SH-SY5Y (cell line): ENCODE data around the gene ATP8B4.

Experiments
- GATA2 ChIP-seq: IDR thresholded peaks from 2 replicates; pipeline ENCODE4 v1.6.1; 2011; ENCODE audit warnings: mild to moderate bottlenecking, low read depth, low read length
- GATA3 ChIP-seq: IDR thresholded peaks from 2 replicates; pipeline ENCODE4 v1.6.1; 2011; ENCODE audit warnings: low read depth, mild to moderate bottlenecking, low read length, moderate library complexity

- TF ChIP-seq GATA2 (no peak), GATA3 (no peak)
These were observed 11.2 kb downstream of the ATP8B4 start for GRCh38 chr15:50107591-50108408.
